Upper lobe of left lung (tissue), 6 donors: ENCODE measurements around the gene FGGY. TPM values are rescaled to one million over a fixed set of nuclear protein-coding genes. Genes with fewer than 3 reads are reported as not detected.

ENCODE experiments used
- ATAC-seq, 2 donors: fragments of 200-7000 bp; cut with Tn5 transposase; one replicate each; pipeline ENCODE4 v1.9.1; 2022; ENCODE audit warnings: mild to moderate bottlenecking in 2 of 2, moderate library complexity in 2 of 2; ENCODE audit not compliant: low FRiP score in 2 of 2
- DNase-seq, 2 donors: peaks; one replicate each; pipeline ENCODE4 v3.0.0-alpha.2; 2019 to 2020
- H3K27ac ChIP-seq, 4 donors: fragments of 200-600 bp; sonication (generic); one replicate each; pipeline ENCODE4 v1.5.1; 2016 to 2019
- H3K27me3 ChIP-seq, 4 donors: fragments of 200-600 bp; sonication (generic); one replicate each; pipeline ENCODE4 v1.5.1; 2017 to 2019
- H3K36me3 ChIP-seq, 4 donors: fragments of 200-600 bp; sonication (generic); one replicate each; pipeline ENCODE4 v1.5.1; 2016 to 2019
- H3K4me1 ChIP-seq, 4 donors: fragments of 200-600 bp; sonication (generic); one replicate each; pipeline ENCODE4 v1.5.1; 2018 to 2019
- H3K4me3 ChIP-seq, 4 donors: fragments of 200-600 bp; sonication (generic); one replicate each; pipeline ENCODE4 v1.5.1; 2017 to 2019; ENCODE audit warnings: mild to moderate bottlenecking in 2 of 4, moderate library complexity in 1 of 4
- H3K9me3 ChIP-seq, 4 donors: fragments of 200-600 bp; sonication (generic); one replicate each; pipeline ENCODE4 v1.5.1; 2018 to 2019
- CTCF ChIP-seq, 6 experiments: fragments of 450-650 bp in 4 of 6; fragments of 200-600 bp in 2 of 6; sonication (generic) in 2 of 6; IDR thresholded peaks; one replicate each; pipeline ENCODE4 v1.5.1; 2016 to 2019; ENCODE audit warnings: antibody characterized with exemption in 6 of 6
- EP300 ChIP-seq, 4 donors: sonication (generic); formaldehyde crosslinking; IDR thresholded peaks; one replicate each; pipeline ENCODE4 v1.5.1; 2017; ENCODE audit warnings: antibody characterized with exemption in 4 of 4, control low read depth in 2 of 4
- POLR2A ChIP-seq, 4 donors: fragments of 450-650 bp; IDR thresholded peaks; one replicate each; pipeline ENCODE4 v1.5.1; 2016 to 2017; ENCODE audit warnings: antibody characterized with exemption in 4 of 4, mild to moderate bottlenecking in 2 of 4
- POLR2AphosphoS5 ChIP-seq, 2 donors: sonication (generic); formaldehyde crosslinking; IDR thresholded peaks; one replicate each; pipeline ENCODE4 v1.5.1; 2017; ENCODE audit warnings: antibody characterized with exemption in 2 of 2
- WGBS, 2 donors: methylation state at CpG; one replicate each; pipeline ENCODE4 v1.1.5; 2017 to 2018; 5-methylcytosine and 5-hydroxymethylcytosine counted together
- total RNA-seq, 6 donors: library from RNA; depleted of rRNA in 4 of 6; stranded (reverse); fragments of >200 nt in 4 of 6; gene quantifications; one replicate each; pipeline versions ENCODE4 v1.1.0 to v1.2.1, GENCODE V29; 2016 to 2021
- donor health status: DM: no; HTN: no; CAD: no; lungs with moderate emphysema.
- donor health status: DM: no; HTN: yes; CAD: no; lungs with severe emphysema.

FGGY gene
- total RNA-seq, 6 donors from 2014 or later, result 11.8 to 51.3 (median 22.6) TPM

- no peak for DNase-seq
- Histone ChIP-seq H3K27ac (no peak overlapping the region), H3K4me3 (no peak overlapping the region), H3K36me3 (no peaks in the 10 kb centered on the region), H3K4me1 (no peaks in the 10 kb centered on the region), H3K27me3 (no peaks in the 10 kb centered on the region), H3K9me3 (no peaks in the 10 kb centered on the region)
- TF ChIP-seq POLR2AphosphoS5 (IDR thresholded peaks at IDR 0.05) (no peak), EP300 (IDR thresholded peaks at IDR 0.05) (no peak), POLR2A (IDR thresholded peaks at IDR 0.05) (no peak), CTCF (IDR thresholded peaks at IDR 0.05) (no peak)
- ATAC-seq, result no peak
- WGBS, 2 donors, result 93 to 94% methylated on average over 3 of the region's 3 CpGs
Observed at GRCh38 chr1:59258412-59259032, 38.4 kb upstream of the FGGY start.

GRCh38 chr1:59261537-59261936 is 35.4 kb upstream of the FGGY start:
- 75 to 80% methylated on average over 1 of the region's 1 CpG for WGBS, 2 donors
- TF ChIP-seq EP300 (IDR thresholded peaks at IDR 0.05) (no peak), POLR2AphosphoS5 (IDR thresholded peaks at IDR 0.05) (no peak), POLR2A (IDR thresholded peaks at IDR 0.05) (no peak), CTCF (IDR thresholded peaks at IDR 0.05) (no peak)
- Histone ChIP-seq H3K4me3 (no peak overlapping the region), H3K27ac (no peak overlapping the region), H3K27me3 (no peaks in the 10 kb centered on the region), H3K36me3 (no peaks in the 10 kb centered on the region), H3K9me3 (no peaks in the 10 kb centered on the region), H3K4me1 (peaks cover 0 to 2% (median under 1%) of the 10 kb centered on the region in 4 donors)
- DNase-seq (no peak), ATAC-seq (peak in 1 of 2 donors; percentile 71)

GRCh38 chr1:59262631-59263030 is 34.3 kb upstream of the FGGY start:
- no peak for TF ChIP-seq CTCF (IDR thresholded peaks at IDR 0.05)
- TF ChIP-seq EP300 (IDR thresholded peaks at IDR 0.05), result no peak
- TF ChIP-seq POLR2AphosphoS5 (IDR thresholded peaks at IDR 0.05), result no peak
- TF ChIP-seq POLR2A (IDR thresholded peaks at IDR 0.05), result no peak
- peaks cover 0 to 7% (median 1%) of the 10 kb centered on the region in 4 donors for H3K4me1 ChIP-seq
- no peak overlapping the region for H3K4me3 ChIP-seq
- DNase-seq (no peak), ATAC-seq (no peak)
- H3K27me3 ChIP-seq, result no peaks in the 10 kb centered on the region
- no peaks in the 10 kb centered on the region for H3K9me3 ChIP-seq
- no peaks in the 10 kb centered on the region for H3K36me3 ChIP-seq
- no peak overlapping the region for H3K27ac ChIP-seq

GRCh38 chr1:59263111-59263510 is 33.8 kb upstream of the FGGY start:
- H3K9me3 ChIP-seq, result no peaks in the 10 kb centered on the region
- no peak for ATAC-seq
- no peaks in the 10 kb centered on the region for H3K27me3 ChIP-seq
- TF ChIP-seq EP300 (IDR thresholded peaks at IDR 0.05) (no peak), CTCF (IDR thresholded peaks at IDR 0.05) (no peak), POLR2A (IDR thresholded peaks at IDR 0.05) (no peak), POLR2AphosphoS5 (IDR thresholded peaks at IDR 0.05) (no peak)
- no peak for DNase-seq
- no peak overlapping the region for H3K27ac ChIP-seq
- H3K36me3 ChIP-seq, result no peaks in the 10 kb centered on the region
- peaks cover 0 to 7% (median 1%) of the 10 kb centered on the region in 4 donors for H3K4me1 ChIP-seq
- no peak overlapping the region for H3K4me3 ChIP-seq

- 75 to 81% methylated on average over 4 of the region's 4 CpGs for whole genome bisulfite sequencing, 2 donors
- Histone ChIP-seq H3K36me3 (no peaks in the 10 kb centered on the region), H3K4me1 (peaks cover 0 to 7% (median 1%) of the 10 kb centered on the region in 4 donors), H3K4me3 (no peak overlapping the region), H3K9me3 (no peaks in the 10 kb centered on the region), H3K27ac (no peak overlapping the region), H3K27me3 (no peaks in the 10 kb centered on the region)
- no peak for ATAC-seq
- TF ChIP-seq EP300 (IDR thresholded peaks at IDR 0.05) (no peak), POLR2A (IDR thresholded peaks at IDR 0.05) (no peak), POLR2AphosphoS5 (IDR thresholded peaks at IDR 0.05) (no peak), CTCF (IDR thresholded peaks at IDR 0.05) (no peak)
- DNase-seq, result no peak
Observed at GRCh38 chr1:59265622-59266021, 31.3 kb upstream of the FGGY start.
